Measurements from ENCODE around the gene SLC9A4.

Gene SLC9A4

GRCh38 chr2:102455061-102455670 is 17.9 kb upstream of the SLC9A4 start:
- TF ChIP-seq CTCF (IDR thresholded peaks at IDR 0.05): no peak

DNA sequence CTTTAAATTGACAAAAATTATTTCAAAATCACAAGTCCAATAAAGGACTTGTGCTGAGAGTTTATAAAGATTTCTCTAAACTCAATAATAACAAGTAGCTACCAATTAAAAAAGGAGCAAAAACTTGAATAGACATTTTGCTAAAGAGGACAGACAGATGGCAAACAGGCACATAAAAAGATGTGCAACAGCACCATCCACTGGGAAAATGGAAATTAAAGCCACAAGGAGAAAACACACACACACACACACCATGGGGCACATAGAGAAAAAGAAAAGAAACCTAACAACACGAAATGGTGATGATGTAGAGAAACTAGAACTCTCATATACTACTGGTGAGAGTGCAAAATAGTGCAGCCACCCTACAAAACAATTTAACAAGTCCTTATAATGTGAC is 12.6 kb upstream of the SLC9A4 start:
- TF ChIP-seq CTCF (IDR thresholded peaks at IDR 0.05): no peak

GRCh38 chr2:102461188-102461587 is 11.8 kb upstream of the SLC9A4 start:
- TF ChIP-seq CTCF (IDR thresholded peaks at IDR 0.05): no peak

DNA sequence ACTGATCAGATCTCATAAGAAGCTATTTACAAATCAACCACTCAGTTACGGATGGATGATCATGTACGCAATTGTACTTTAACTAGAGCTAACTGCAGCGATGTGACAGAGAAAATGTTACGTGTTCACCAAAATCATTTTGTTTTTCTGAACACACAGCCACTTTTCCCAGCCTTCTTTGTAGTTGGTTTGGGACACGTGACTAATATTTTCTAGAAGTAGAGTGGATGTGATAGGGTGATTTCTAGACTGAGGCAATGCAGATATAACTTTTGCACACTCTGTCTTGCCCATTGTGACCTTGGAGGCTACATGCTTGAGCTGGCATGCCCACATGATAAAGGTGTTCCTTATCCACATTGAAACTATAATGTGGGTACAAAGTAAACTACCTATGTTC is 9.9 kb upstream of the SLC9A4 start:
- no peak for TF ChIP-seq CTCF (IDR thresholded peaks at IDR 0.05)

DNA sequence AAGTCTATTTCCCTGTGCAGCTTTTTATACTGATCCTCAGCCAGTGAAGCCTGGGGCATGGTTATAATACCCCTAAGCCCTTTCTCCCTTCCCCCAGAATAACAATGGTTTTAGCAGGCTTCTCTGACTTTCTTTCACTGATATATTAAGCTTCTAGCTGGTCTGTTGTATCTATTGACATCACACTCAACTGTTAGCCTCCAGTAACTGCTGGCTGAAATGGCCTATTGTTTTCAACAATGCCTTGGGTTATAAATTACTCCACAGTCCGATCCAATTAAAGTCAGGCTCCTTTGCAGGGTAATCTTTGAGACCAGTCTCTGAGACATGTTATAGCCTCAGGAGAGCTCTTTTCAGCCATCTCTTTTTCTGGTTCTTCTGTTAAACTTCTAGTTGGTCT is 2.9 kb upstream of the SLC9A4 start:
- no peak for TF ChIP-seq CTCF (IDR thresholded peaks at IDR 0.05)

DNA sequence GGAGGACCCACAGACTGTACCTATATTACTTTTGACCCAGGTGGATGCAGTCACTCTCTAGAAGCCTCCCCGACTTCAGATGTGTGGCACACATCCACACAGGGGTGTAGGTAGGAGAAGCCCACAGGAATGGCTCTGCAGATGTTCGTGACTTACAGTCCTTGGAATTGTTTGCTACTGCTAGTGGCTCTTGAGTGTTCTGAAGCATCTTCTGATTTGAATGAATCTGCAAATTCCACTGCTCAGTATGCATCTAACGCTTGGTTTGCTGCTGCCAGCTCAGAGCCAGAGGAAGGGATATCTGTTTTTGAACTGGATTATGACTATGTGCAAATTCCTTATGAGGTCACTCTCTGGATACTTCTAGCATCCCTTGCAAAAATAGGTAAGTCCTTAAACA is 605 bp downstream of the SLC9A4 start:
- no peak for TF ChIP-seq CTCF (IDR thresholded peaks at IDR 0.05)

DNA sequence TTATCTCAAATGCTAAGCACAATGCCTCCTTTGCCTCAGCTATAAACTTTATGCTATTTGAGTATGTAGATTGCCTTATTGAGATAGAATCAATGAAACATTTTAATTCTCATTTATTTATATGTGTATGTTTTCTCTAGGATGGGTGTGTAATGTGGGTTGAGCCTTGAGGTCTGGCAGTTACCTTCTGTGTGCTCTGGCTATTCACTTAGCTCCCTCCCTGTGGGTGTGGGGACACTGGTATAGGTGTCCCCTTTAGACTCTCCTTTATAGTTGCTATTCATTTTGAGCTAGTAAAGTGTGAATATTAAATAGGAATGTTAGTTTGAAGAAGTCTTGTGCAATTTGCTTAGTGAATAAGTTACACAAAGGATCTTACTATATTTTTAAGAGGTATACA is 1.8 kb downstream of the SLC9A4 start:
- TF ChIP-seq CTCF (IDR thresholded peaks at IDR 0.05): no peak
